ENCODE results near the gene BCL2L12. TPM values are rescaled to one million over a fixed set of nuclear protein-coding genes. Genes with fewer than 3 reads are reported as not detected.
"Not testable (repeated sequence)": the region's sequence is repeated elsewhere in the genome, so short reads cannot be mapped to it uniquely, and the experiment has no call there.

BCL2L12 gene, protein sequence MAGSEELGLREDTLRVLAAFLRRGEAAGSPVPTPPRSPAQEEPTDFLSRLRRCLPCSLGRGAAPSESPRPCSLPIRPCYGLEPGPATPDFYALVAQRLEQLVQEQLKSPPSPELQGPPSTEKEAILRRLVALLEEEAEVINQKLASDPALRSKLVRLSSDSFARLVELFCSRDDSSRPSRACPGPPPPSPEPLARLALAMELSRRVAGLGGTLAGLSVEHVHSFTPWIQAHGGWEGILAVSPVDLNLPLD
- total RNA-seq, result 66.2 and 72.7 TPM in 2 replicates

DNA sequence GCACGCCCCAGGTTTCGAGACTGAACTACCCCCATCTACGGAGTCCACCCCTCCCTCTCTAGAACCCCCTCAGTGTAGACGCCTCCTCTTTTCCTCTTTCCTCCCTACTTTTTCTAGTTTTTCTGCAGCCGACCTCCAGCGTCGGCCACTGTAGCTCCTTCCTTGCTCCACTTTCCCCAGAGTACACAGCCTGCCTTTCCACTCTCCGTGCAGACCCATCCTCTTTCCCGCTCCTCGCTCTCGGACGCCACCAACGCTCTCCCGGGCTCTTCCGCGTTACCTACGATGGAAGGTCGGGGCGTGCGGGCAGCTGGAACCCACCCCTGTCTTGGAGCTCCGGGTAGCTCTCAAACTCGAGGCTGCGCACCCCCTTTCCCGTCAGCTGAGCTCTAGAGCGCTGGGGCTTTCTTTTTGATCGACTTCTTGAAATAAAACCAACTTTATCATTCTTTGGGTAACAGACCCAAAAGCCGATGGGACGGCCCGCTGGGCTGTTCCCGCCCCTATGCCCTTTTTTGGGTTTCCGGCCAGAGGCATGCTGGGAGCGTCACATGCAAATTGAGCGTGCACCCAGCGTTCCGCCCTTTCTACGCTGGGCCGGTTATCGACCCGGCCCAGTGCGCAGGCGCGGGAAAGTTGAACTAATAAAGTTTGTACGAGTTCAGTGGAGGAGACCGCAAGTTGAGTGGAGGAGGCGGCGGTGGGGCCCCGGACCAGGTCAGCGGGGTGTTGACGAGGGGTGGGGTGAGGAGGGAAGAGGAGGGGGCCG, at the start of gene BCL2L12, which contains the start of gene IRF3:
TSS of gene BCL2L12 (plus strand) at position 583 of the 769 bp plus-strand sequence. CDS start 760 bp downstream, outside the sequence.
TSS of gene IRF3 (minus strand) at position 507 of the 769 bp plus-strand sequence. CDS start 1,019 bp downstream, outside the sequence.
- H3K9me3 Mint-ChIP-seq, result no peaks in the 10 kb centered on the region

DNA sequence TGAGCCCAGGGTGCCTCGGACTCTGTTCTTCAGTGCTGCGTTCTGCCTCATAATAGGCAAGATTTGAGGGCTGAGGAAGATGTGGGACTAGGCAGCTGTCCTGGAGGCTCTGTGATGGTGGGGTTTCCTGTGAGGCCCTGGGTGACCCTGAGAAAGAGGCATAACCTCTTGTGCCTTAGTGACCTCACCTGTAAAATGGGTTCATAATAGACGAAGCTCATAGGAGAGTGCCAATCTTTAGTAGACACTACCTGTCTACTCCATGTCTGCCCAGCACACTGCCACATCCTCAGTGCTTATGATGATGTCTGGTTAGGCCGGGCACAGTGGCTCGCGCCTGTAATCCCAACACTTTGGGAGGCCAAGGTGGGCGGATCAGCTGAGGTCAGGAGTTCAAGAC, 49.2 kb upstream of the BCL2L12 start:
- Mint-ChIP-seq H3K4me1 (ENCODE audit: low read depth) (peaks cover 6% of the 10 kb centered on the region), H3K36me3 (ENCODE audit: low read depth) (peaks cover 68% of the 10 kb centered on the region), H3K4me3 (ENCODE audit: low read depth) (no peak overlapping the region), H3K27me3 (ENCODE audit: low read depth) (no peaks in the 10 kb centered on the region), H3K9me3 (no peaks in the 10 kb centered on the region), H3K27ac (no peak overlapping the region)
- DNase-seq (ENCODE audit: low spot score), result no peak
- intact Hi-C loops (cut with micrococcal nuclease), result no loop called here

More for the DNA sequence above, at the start of gene BCL2L12, which contains the start of gene IRF3:
- DNase-seq (ENCODE audit: low spot score), result peak; percentile 98
- intact Hi-C loops (cut with micrococcal nuclease), result loop anchor here (1.0 to 10.0 kb wide), 2 partner anchors 11 to 149 kb away; partner anchors contain the start of genes FUZ and MED25
- Mint-ChIP-seq H3K27ac (peak within 1 kb of the TSS; percentile 87), H3K4me3 (ENCODE audit: low read depth) (peak within 1 kb of the TSS; percentile 95), H3K27me3 (ENCODE audit: low read depth) (no peaks in the 10 kb centered on the region), H3K4me1 (ENCODE audit: low read depth) (peaks cover 20% of the 10 kb centered on the region), H3K36me3 (ENCODE audit: low read depth) (peaks cover 31% of the 10 kb centered on the region)

DNA sequence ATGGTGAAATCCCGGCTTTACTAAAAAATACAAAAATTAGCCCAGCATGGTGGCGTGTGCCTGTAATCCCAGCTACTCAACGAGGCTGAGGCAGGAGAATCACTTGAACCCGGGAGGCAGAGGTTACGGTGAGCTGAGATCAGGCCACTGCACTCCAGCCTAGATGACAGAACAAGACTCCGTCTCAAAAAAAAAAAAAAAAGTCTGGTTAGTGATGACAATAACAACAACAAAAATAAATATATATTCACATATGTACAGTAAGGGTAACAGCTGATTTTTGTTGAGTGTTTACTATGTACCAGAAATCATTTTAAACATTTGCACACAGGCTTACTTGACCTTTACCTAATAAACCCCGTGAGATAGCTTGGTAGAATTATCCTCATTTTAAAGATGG, 48.8 kb upstream of the BCL2L12 start:
- Mint-ChIP-seq H3K36me3 (ENCODE audit: low read depth) (peaks cover 72% of the 10 kb centered on the region), H3K4me1 (ENCODE audit: low read depth) (peaks cover 6% of the 10 kb centered on the region), H3K27me3 (ENCODE audit: low read depth) (no peaks in the 10 kb centered on the region), H3K9me3 (no peaks in the 10 kb centered on the region), H3K4me3 (ENCODE audit: low read depth) (no peak overlapping the region), H3K27ac (no peak overlapping the region)
- DNase-seq (ENCODE audit: low spot score), result no peak
- intact Hi-C loops (cut with micrococcal nuclease), result no loop called here

DNA sequence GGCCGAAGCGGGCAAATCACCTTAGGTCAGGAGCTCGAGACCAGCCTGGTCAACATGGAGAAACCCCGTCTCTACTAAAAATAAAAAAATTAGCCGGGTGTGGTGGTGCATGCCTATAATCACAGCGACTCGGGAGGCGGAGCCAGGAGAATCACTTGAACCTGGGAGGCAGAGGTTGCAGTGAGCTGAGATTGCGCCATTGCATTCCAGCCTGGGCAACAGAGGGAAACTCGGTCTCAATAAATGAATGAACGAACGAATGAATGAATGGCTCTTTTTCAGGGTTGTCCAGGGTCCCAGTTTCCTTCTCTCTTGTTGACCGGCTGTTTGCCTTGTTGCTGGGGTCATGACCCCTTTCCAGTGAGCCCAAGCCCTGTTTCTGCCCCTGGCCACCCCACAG, 47.9 kb upstream of the BCL2L12 start:
- H3K27me3 Mint-ChIP-seq (ENCODE audit: low read depth); H3K4me3 Mint-ChIP-seq (ENCODE audit: low read depth); DNase-seq (ENCODE audit: low spot score); H3K27ac Mint-ChIP-seq; H3K9me3 Mint-ChIP-seq; intact Hi-C loops (cut with micrococcal nuclease); H3K4me1 Mint-ChIP-seq (ENCODE audit: low read depth): not testable (repeated sequence)
- peaks cover 72% of the 10 kb centered on the region for H3K36me3 Mint-ChIP-seq (ENCODE audit: low read depth)

DNA sequence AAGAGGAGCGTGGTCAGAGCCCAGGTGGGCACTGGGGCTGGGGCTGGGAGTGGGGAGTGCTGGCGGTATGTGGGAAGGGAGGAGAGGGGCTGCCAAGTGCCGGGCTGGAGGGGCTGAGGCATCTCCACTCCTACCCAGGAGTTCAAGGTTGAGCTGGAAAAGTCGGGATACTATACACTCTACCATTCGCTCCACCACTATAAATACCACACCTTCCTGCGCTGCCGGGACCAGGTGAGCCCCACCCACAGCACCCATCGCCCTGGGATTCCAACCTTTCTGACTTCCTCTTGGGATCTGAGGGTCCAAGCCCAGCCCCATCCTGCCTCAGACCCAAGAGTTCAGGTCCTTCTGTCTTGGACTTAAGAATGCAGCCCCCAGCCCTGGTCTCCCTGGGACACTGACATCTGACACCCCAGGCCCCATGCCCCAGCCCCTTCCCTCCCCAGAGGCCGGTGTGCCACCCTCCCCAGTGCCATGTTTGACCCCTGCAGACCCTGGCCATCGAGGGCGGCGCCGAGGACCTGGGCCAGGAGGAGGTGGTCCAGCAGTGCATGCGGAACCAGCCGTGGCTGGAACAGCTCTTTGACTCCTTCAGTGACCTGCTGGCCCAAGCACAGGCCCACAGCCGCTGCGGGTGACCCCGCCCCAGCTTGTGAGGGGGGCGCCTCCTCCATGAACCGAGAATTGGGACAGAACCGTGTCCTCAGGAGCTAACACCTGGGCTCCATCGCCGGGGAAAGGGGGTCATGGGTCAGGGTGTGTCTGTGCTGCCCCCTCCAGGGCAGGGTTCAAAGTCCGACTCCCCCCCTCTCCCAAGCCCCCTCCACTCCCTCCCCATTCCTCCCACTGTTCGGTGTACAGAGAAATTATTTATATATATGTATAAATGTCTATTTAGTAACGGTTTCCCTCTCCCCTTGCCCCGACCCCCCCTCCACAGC, 40.5 kb upstream of the BCL2L12 start:
- H3K36me3 Mint-ChIP-seq (ENCODE audit: low read depth), result peaks cover 45% of the 10 kb centered on the region
- intact Hi-C loops (cut with micrococcal nuclease), result no loop called here
- DNase-seq (ENCODE audit: low spot score), result no peak
- no peaks in the 10 kb centered on the region for H3K27me3 Mint-ChIP-seq (ENCODE audit: low read depth)
- H3K4me3 Mint-ChIP-seq (ENCODE audit: low read depth), result no peak overlapping the region
- no peak overlapping the region for H3K27ac Mint-ChIP-seq
- no peaks in the 10 kb centered on the region for H3K4me1 Mint-ChIP-seq (ENCODE audit: low read depth)
- H3K9me3 Mint-ChIP-seq, result no peaks in the 10 kb centered on the region

DNA sequence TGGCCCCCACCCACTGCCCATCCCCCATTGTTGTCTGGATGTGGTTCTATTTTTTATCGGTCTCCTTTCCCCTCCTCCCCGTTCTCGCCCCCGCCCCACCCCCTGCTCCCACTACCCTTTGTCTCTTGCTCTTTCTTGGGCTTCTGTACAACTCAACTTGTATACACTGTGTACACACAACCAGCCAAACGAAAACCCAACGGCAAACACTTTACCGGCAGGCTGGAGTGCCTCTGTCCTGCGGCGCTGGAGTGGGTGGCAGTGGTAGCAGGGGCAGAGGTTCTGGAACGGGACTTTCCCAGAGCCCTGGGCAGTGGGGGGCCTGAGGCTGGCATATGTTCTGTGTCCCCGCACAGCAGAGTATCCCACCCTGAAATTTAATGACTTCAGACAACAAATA, 39.5 kb upstream of the BCL2L12 start:
- no peak for DNase-seq (ENCODE audit: low spot score)
- Mint-ChIP-seq H3K27ac (no peak overlapping the region), H3K36me3 (ENCODE audit: low read depth) (peaks cover 42% of the 10 kb centered on the region), H3K9me3 (no peaks in the 10 kb centered on the region), H3K4me3 (ENCODE audit: low read depth) (no peak overlapping the region), H3K27me3 (ENCODE audit: low read depth) (no peaks in the 10 kb centered on the region), H3K4me1 (ENCODE audit: low read depth) (no peaks in the 10 kb centered on the region)
- intact Hi-C loops (cut with micrococcal nuclease), result no loop called here

DNA sequence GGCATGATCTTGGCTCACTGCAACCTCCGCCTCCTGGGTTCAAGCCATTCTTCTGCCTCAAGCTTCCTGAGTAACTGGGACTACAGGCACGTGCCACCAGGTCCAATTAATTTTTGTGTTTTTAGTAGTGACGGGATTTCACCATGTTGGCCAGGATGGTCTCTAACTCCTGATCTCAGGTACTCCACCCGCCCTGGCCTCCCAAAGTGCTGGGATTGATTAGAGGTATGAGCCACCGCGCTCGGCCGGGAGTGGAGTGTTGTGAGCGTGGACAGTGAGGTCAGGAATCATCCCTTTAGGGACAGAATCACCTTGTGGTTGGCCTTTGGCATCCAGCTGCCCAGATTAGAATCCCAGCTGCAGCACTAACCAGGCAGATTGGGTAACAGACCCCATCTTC, 36.1 kb upstream of the BCL2L12 start:
- H3K36me3 Mint-ChIP-seq (ENCODE audit: low read depth), result peaks cover 15% of the 10 kb centered on the region
- no peaks in the 10 kb centered on the region for H3K27me3 Mint-ChIP-seq (ENCODE audit: low read depth)
- H3K27ac Mint-ChIP-seq, result no peak overlapping the region
- DNase-seq (ENCODE audit: low spot score), result no peak
- no peak overlapping the region for H3K4me3 Mint-ChIP-seq (ENCODE audit: low read depth)
- H3K4me1 Mint-ChIP-seq (ENCODE audit: low read depth), result no peaks in the 10 kb centered on the region
- no peaks in the 10 kb centered on the region for H3K9me3 Mint-ChIP-seq
- intact Hi-C loops (cut with micrococcal nuclease), result no loop called here

DNA sequence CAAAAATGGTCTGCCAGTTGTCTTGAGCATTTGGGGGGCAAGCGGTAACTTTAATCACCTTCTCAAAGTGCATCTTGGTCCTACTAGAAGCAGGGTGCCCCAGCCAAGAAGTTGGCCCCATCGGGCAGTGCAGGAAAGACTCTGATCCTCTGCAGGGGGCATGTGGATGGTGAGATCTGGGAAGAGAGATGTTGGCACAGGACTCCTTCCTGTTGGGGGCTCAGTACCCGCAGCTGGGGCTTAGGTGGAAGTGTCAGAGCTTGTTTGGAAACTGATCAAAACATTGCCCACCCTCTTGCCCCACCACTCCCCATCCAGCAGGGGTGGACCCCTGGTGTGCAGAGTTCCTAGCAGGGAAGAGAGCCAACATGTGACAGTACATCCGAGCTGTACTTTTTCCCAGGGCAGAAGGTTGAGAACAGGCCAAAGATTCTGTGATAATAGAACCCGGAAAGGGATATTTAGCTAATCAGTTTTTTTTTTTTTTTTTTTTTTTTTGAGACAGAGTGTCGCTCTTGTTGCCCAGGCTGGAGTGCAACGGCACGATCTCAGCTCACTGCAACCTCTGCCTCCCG, 34.6 kb upstream of the BCL2L12 start:
- DNase-seq (ENCODE audit: low spot score), result no peak
- Mint-ChIP-seq H3K36me3 (ENCODE audit: low read depth) (peaks cover 14% of the 10 kb centered on the region), H3K4me3 (ENCODE audit: low read depth) (no peak overlapping the region), H3K9me3 (no peaks in the 10 kb centered on the region), H3K27me3 (ENCODE audit: low read depth) (no peaks in the 10 kb centered on the region), H3K27ac (no peak overlapping the region), H3K4me1 (ENCODE audit: low read depth) (no peaks in the 10 kb centered on the region)
- intact Hi-C loops (cut with micrococcal nuclease), result no loop called here

DNA sequence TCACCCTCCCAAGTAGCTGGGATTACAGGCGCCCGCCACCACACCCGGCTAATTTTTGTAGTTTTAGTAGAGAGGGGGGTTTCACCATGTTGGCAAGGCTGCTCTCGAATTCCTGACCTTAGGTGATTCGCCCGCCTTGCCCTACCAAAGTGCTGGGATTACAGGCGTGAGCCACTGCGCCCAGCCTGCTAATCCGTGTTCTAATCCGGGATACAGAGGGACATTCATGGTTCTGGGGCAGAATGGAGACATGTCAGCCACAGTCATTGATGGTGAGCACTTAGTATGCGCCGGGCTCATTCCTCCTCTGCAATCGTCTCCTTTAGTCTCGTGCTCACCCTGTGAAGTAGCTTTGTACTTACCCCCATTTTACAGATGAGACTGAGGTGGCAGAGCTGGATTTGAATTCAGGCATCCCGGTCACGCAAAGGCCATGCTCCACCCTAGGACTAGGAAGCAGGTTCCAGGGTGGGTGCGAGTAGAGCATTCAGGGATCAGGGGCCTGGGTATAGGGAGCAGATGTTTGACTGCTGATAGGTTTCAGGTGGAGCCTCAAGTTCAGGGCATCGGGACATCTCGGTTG, 34.0 kb upstream of the BCL2L12 start:
- Mint-ChIP-seq H3K4me1 (ENCODE audit: low read depth) (no peaks in the 10 kb centered on the region), H3K36me3 (ENCODE audit: low read depth) (peaks cover 13% of the 10 kb centered on the region), H3K9me3 (no peaks in the 10 kb centered on the region), H3K27me3 (ENCODE audit: low read depth) (no peaks in the 10 kb centered on the region), H3K27ac (no peak overlapping the region), H3K4me3 (ENCODE audit: low read depth) (no peak overlapping the region)
- intact Hi-C loops (cut with micrococcal nuclease), result no loop called here
- DNase-seq (ENCODE audit: low spot score), result no peak

DNA sequence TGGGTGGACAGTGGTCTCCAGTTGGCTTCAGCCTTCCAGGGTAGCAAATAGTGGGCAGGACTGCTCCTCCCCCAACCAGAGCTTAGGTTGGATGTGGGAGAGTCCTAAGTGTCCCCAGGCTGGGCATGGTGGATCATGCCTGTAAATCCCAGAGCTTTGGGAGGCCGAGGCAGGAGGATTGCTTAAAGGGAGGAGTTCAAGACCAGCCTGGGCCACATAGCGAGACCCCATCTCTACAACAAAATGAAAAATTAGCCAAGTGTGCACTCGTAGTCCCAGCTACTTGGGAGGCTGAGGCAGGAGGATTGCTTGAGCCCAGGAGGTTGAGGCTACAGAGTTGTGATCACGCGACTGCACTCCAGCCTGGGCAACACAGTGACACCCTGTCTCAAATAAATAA, 33.2 kb upstream of the BCL2L12 start:
- no peak for DNase-seq (ENCODE audit: low spot score)
- no peaks in the 10 kb centered on the region for H3K4me1 Mint-ChIP-seq (ENCODE audit: low read depth)

DNA sequence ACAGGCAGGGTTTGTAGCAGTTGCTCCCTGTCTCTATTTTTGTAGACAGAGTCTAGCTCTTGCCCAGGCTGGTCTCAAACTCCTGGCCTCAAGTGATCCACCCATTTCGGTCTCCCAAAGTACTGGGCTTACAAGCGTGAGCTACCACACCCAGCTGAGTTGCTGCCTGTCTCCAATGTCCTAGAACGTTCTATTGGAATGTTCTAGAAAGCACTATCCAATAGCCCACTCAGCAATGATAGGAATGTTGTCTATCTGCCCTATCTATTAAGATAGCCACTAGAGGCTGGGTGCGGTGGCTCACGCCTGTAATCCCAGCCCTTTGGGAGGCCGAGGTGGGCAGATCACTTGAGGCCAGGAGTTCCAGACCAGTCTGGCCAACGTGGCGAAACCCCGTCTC, 32.5 kb upstream of the BCL2L12 start:
- H3K27me3 Mint-ChIP-seq (ENCODE audit: low read depth); intact Hi-C loops (cut with micrococcal nuclease); H3K36me3 Mint-ChIP-seq (ENCODE audit: low read depth); H3K4me1 Mint-ChIP-seq (ENCODE audit: low read depth); H3K9me3 Mint-ChIP-seq; H3K4me3 Mint-ChIP-seq (ENCODE audit: low read depth); DNase-seq (ENCODE audit: low spot score); H3K27ac Mint-ChIP-seq: not testable (repeated sequence)

More for the DNA sequence above, 33.2 kb upstream of the BCL2L12 start:
- H3K36me3 Mint-ChIP-seq (ENCODE audit: low read depth), result peaks cover 6% of the 10 kb centered on the region
- H3K4me3 Mint-ChIP-seq (ENCODE audit: low read depth), result no peak overlapping the region
- no peaks in the 10 kb centered on the region for H3K9me3 Mint-ChIP-seq
- H3K27me3 Mint-ChIP-seq (ENCODE audit: low read depth), result no peaks in the 10 kb centered on the region
- intact Hi-C loops (cut with micrococcal nuclease), result no loop called here
- H3K27ac Mint-ChIP-seq, result no peak overlapping the region

Measured in activated T-helper 2 cell treated with anti-CD3 and anti-CD28 coated beads, Interferon-gamma antibody, Interleukin-2, Interleukin-4, amounts not matched to agents 10 μg/mL and 5 μg/mL and 100 μg/mL, durations not matched to agents 14 hours and 24 hours and 36 hours (primary cell).